ENCODE measurements around the gene JAZF1.
"Not testable (repeated sequence)": the region's sequence is repeated elsewhere in the genome, so short reads cannot be mapped to it uniquely, and the experiment has no call there.

Gene JAZF1

DNA sequence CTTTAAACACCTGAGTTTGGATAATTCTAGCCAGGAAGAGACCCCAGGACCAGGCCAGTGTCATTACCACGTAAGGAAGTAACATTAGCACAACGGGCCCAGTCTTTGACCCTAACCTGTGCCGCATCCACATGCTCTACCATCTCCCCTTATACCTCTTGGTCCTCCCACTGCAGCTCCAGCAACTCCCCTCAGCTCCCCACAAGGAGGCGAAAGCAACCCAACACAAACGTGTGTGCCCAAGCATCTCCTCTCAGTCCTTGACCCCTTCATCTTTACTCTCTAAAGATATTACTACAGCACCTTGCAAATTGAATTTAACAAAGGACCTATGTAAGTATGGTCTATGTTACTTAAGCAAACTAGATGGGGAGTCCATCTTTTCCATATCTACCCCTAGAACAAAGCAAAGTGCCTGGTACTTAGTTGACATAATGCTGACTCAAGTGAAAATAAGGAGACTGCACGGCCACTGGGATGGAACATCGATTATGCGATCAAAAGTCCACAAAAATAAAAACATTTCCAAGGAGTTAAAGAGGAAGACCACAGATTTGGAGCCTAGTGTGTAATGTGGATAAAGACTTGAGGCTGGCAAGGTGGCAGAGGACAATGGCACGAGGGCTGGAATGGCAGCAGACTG, 147.7 kb downstream of the JAZF1 start:
- DNase-seq: no peak

- DNase-seq: no peak
Measured at GRCh38 chr7:28029051-28029450, 151.5 kb downstream of the JAZF1 start.

DNA sequence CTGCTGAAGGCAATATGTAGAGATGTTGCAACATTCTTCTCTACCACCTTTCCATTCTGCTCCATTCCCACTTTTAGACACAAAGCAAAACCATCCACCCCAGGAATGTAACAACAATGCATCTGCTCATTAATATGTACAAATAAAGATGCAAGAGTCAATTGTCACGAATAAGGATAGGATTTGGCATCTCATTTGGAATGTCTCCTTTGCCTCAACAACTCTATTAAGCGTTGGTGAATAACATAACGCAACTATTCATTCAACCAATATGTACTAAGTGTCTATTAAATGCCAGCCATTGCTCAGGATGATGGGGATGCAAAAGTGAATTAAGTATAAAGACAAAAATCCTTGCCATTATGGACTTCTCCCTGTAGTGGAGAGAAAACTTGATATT, 152.1 kb downstream of the JAZF1 start:
- DNase-seq: no peak

- no peak for DNase-seq
Measured at GRCh38 chr7:28026237-28026636, 154.4 kb downstream of the JAZF1 start.

DNA sequence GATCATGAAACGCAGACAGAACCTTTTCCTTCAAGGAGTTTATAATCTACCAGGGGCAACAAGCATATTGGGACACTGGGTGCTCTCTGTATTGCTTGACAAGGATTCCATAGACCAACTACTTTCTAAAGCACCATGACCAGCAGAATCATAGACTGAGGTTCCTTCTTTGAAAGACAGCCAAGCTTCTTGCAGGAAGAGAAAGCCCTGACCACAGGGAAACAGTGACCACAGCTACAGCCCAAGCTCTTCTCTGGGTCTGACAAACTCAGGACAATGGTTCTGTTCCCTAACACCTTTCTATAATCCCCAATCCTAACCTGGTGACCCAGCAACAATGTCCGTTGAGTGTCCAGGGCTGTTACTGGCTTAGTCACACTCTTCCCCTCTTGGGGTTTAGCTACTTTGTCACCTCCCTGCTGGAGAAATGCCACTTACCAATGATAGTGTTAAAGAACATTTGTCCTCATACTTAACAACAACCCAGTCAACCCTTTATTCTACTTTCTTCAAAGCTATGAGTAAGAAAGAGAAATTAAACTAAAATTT, 155.7 kb downstream of the JAZF1 start:
- no peak for DNase-seq

DNA sequence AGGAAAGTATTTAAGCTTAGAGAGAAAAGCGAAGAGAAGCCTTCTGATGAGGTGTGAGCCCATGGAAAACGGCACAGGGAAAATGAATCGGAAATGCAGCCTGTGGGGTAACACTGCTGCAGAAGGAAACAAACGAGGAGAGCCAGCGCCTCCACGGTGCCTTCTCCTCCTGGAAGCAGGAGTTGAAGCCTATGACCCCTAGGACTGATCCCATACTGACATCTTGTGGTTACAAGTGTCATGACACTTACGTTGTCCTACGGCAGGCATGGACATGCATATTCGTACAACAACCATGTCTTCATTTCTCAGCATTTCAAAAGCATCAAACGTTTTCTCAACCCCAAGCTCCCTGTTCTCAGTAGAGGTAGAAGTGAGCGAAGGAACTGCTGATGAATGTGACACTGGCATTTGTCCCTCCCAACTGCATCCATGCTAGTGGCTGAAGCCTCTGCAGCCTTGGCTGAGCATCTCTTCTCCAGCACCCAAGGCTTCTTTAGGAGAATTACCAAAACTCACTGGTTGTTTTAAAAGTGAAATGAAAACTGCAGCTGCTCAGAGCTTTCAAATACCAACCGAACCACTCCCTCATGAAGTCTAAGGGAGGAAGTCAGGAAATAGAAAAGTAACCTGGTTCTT, 160.2 kb downstream of the JAZF1 start:
- peak; percentile 88 for DNase-seq

DNA sequence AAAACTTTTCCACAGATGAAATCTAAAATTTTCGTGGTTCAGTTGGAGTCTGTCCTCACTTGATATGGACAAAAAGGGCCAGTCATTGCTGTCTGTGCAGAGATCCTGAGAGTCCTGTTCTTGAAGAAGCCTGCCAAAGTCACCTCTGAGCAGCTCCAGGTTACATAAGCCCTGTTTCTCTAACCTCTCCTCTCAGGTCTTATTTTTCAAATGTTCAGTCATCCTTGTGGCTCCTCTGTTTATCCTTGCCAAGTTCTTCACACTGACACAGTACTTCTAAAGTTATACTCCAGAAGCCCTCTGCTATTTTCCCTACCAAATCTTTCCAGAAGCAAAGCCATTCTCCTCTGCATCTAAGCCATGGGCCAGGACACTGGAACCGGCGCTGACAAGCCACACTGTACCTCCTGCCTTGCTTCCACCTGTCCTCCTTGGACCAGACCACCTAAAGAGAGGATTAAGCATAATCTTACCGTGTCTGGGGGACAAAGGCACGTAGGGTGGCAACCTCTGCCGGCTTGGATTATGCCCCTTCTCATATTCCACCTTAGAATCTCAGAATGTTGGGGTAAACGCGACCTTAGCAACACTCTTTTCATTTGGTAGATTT, 161.6 kb downstream of the JAZF1 start:
- no peak for DNase-seq

DNA sequence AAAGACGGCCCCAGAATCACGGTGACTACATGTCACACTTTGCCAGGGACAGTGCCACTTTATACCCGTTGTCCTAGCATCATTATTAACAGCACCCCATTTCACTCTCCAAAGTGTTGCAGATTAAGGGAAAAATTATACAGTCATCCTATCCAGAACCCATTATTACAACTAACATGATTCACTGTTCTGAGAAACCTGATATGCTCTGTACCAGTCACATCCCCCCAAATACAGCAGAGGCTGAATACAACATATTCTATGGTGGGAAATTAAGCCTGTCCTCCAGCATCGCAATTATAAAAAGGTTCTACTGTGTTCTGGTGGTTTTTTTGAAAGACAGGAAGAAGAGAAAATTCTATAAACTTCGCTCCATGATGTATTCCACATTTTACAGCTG, 162.1 kb downstream of the JAZF1 start:
- no peak for DNase-seq

DNA sequence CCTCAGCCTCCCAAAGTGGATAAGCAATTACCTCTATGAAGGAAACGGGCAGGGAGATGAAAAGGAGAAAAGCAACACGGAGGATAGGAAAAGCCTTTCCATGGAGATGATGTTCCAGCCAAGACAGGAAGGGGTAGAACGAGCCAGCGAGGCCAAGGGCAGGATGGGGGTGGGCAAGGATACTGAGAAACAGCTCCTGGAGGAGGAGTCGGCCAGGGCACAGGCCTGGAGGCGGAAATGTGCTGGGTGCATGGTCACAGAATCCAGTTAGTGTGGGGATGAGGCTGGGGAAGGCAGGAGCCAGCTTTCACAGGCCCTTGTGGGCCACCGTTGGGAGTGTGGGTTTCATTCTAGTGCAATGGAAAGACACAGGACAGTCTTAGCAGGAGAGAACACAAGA, 162.6 kb downstream of the JAZF1 start:
- no peak for DNase-seq

- no peak for DNase-seq
Measured at GRCh38 chr7:28017372-28017771, 163.2 kb downstream of the JAZF1 start.

GRCh38 chr7:28016297-28016696, 164.3 kb downstream of the JAZF1 start:
- no peak for DNase-seq

- no peak for DNase-seq
Measured at GRCh38 chr7:28015169-28015568, 165.4 kb downstream of the JAZF1 start.

GRCh38 chr7:28014340-28014739, 166.3 kb downstream of the JAZF1 start:
- DNase-seq: not testable (repeated sequence)

- no peak for DNase-seq
Measured at GRCh38 chr7:28013441-28013840, 167.2 kb downstream of the JAZF1 start.

DNA sequence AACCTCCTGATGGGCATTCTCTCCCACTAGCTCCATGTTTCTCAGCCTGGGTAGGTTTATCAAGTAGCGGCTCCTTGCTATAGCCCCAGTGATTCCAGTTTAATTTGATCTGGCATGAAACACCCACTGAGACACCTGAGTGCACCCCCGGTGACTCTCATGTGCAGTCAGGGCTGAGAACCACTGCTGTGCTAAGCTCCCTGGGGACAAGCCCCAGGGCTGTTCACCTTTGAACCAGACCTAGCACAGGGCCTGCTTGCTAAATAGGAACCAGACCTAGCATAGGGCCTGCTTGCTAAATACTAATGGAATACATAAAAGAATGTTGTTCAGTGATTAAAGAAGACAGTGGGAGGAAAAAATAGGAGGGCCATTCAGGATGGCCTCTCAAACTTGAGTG, 167.6 kb downstream of the JAZF1 start:
- no peak for DNase-seq

DNA sequence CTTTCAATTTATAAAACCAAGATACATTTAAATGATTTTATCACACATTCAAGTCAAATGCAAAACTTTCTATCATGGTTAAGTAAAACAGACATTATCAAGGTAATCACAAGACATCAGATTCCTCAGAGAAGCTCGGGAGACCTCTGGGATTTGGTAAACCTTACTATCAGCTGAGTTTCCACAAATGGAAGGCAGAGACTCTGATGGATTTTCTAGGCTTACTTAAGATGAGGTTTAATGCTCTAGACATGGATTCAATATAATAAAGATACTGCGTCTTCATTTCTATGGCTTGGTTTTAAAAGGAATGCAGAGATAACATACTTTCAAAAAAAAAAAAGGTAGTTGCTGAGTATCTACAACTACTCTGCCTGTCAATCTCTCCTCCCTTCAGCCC, 171.7 kb downstream of the JAZF1 start:
- DNase-seq: no peak

DNA sequence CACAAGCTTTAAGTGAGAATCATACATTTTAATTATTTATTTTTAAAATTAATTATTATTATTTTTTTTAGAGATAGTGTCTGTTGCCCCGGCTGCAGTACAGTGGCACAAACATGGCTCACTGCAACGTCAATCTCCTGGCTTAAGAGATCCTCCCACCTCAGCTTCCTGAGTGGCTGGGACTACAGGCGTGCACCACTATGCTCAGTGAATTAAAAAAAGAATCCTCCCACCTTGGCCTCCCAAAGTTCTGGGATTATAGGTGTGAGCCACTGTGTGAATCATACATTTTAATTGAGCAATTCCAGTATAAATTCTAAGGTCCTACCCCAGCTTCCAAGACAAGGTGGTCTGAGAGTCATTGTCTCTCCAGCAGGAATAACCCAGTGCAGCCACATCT, 172.4 kb downstream of the JAZF1 start:
- no peak for DNase-seq

DNA sequence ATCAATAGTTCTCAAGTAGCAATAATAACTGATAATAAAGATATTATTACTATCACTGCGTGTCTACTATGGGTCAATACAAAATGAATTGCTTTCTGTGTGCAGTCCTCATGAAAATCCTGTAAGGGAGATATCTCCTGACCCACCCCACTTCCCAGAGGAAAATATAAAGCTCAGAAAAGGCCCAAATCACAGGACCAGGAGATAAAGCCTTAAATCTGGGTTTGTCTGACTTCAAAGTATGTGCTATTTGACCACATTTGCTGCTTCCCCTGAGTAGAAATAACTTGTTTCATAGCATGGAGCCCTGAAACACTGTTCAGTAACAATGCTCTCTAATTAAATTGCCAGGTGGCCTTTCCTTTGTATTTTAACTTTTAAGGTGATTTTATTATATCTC, 174.1 kb downstream of the JAZF1 start:
- DNase-seq: no peak

- DNase-seq: no peak
Measured at GRCh38 chr7:28005847-28006231, 174.8 kb downstream of the JAZF1 start.

GRCh38 chr7:28005075-28005846, 175.3 kb downstream of the JAZF1 start:
- no peak for DNase-seq

DNA sequence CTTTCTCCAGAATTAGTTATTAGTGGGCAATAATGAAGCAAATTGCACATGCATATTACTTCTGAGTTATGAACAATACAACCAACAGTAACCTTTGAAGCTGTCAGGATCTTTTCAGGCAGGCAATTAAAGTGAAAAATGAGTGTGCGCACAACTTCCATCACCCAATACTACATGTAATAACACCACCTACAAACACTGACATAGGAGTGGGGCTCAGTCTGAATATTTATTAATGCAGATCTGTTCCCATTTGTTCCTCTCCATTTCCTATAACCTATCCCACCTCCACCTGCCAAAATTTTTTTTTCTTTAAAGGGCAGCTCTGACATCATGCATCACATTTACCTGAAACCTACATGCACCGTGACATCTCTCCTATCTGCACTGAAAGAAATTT, 177.2 kb downstream of the JAZF1 start:
- no peak for DNase-seq

GRCh38 chr7:28002638-28003037, 178.0 kb downstream of the JAZF1 start:
- DNase-seq: no peak

DNA sequence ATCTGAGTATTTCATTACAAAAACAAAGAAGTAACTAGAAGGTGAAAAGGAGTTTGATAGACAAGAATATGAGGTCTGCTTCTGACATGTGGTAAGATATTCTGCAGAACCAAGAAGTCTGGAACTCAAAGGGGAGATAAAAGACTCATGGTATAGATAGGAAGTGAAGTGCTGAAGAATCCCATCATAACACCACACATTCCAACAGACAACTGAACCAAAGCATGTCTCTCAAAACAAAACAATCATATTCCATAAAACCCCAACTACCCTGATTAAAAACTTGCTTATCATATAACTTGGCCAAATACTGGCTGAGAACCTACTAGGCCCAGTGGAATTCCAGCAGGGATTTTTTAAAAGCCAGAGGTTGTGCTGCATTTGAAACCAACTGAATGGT, 178.7 kb downstream of the JAZF1 start:
- no peak for DNase-seq

DNA sequence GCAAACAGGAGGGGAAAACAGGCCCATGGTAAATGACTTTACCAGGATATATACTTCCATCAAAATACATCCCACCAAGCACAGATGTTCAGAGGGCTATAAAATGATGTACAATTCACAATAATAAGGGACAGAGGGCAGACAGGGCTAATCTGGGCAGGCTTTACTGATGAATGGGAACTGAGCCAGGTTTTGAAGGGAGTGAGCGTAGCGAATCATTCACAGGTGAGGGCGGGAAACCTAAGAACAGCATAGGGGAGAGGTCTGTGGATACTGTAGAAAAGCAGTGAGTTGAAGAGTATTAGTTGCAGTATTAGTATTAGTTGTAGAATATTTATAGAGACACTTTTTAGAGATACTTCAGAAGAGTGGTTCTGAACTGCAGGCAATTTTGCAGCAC, 180.8 kb downstream of the JAZF1 start:
- no peak for DNase-seq
